PC-3 (cell line): Measurements from ENCODE around the gene TSGA10IP.

Source experiments
- CTCF ChIP-seq: fragments of 300-600 bp; sonication (generic); conservative IDR thresholded peaks from 2 replicates; pipeline ENCODE4 v1.5.1; 2017; ENCODE audit warnings: antibody characterized with exemption, low read depth, mild to moderate bottlenecking, low read length
- EZH2 ChIP-seq: fragments of 300-600 bp; sonication (generic); IDR thresholded peaks from one replicate; pipeline ENCODE4 v1.6.1; 2017; ENCODE audit warnings: antibody characterized with exemption, mild to moderate bottlenecking, low read length; ENCODE audit not compliant: unreplicated experiment

DNA sequence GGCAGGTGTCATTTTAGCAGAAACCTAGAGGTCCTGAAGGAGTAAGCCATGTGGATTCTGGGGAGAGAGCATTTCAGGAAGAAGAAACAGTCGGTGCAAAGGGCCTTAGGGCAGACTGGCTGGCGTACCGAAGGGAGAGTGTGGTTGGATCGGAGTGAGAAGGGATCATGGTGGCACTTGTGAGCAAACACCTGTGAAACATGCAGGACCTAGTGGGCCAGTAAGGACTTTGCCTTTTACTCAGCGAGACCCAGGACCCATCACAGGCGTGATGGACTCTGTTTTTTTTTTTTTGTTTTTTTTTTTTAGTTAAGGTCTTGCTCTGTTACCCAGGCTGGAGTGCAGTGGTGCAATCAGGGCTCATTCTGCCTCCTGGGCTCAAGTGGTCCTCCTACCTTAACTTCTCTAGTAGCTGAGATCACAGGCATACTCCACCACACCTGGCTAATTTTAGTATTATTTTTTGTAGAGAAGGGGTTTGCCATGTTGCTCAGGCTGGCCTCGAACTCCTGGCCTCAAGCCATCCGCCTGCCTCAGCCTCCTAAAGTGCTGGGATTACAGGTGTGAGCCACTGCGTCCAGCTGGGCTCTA is 3.5 kb upstream of the TSGA10IP start:
- TF ChIP-seq CTCF (no peak), EZH2 (no peak)
